Measurements from ENCODE around the gene KCNAB1. TPM values are rescaled to one million over a fixed set of nuclear protein-coding genes. Genes with fewer than 3 reads are reported as not detected.

The KCNAB1 gene
- polyA plus RNA-seq, 4 donors, result 1.0 to 3.9 TPM; not detected in 2

GRCh38 chr3:156395961-156396710 is 275.8 kb downstream of the KCNAB1 start:
- FAIRE-seq (no peak), DNase-seq (no peak)
- WGBS, 3 donors, result 67 to 73% (median 68%) methylated on average over 4 of the region's 4 CpGs
- Histone ChIP-seq H3K4me1 (ENCODE audit: control insufficient read depth in 3 of 3, insufficient read depth in 2 of 3, low read depth in 1 of 3, low read length in 2 of 3) (no peaks in the 10 kb centered on the region), H3K36me3 (ENCODE audit: control insufficient read depth in 3 of 3, insufficient read depth in 2 of 3, low read depth in 1 of 3, low read length in 3 of 3) (no peaks in the 10 kb centered on the region), H3K4me3 (ENCODE audit: low read depth in 1 of 3, low read length in 3 of 3) (no peak overlapping the region), H3K9me3 (ENCODE audit: control insufficient read depth in 2 of 2, insufficient read depth in 1 of 2, low read depth in 1 of 2, low read length in 1 of 2) (no peaks in the 10 kb centered on the region), H3K27ac (ENCODE audit: low read depth in 1 of 3, low read length in 2 of 3) (no peak overlapping the region), H3K27me3 (ENCODE audit: control insufficient read depth in 3 of 3, insufficient read depth in 3 of 3, low read length in 3 of 3) (peaks cover 0 to 4% (median 0%) of the 10 kb centered on the region in 3 donors)

- H3K4me1 ChIP-seq (ENCODE audit: control insufficient read depth in 3 of 3, insufficient read depth in 2 of 3, low read depth in 1 of 3, low read length in 2 of 3), result no peaks in the 10 kb centered on the region
- no peak overlapping the region for H3K4me3 ChIP-seq (ENCODE audit: low read depth in 1 of 3, low read length in 3 of 3)
- FAIRE-seq (no peak), DNase-seq (no peak)
- H3K27ac ChIP-seq (ENCODE audit: low read depth in 1 of 3, low read length in 2 of 3), result no peak overlapping the region
- no peaks in the 10 kb centered on the region for H3K36me3 ChIP-seq (ENCODE audit: control insufficient read depth in 3 of 3, insufficient read depth in 2 of 3, low read depth in 1 of 3, low read length in 3 of 3)
- H3K27me3 ChIP-seq (ENCODE audit: control insufficient read depth in 3 of 3, insufficient read depth in 3 of 3, low read length in 3 of 3), result peaks cover 0 to 4% (median 0%) of the 10 kb centered on the region in 3 donors
- H3K9me3 ChIP-seq (ENCODE audit: control insufficient read depth in 2 of 2, insufficient read depth in 1 of 2, low read depth in 1 of 2, low read length in 1 of 2), result no peaks in the 10 kb centered on the region
- WGBS, 3 donors, result 74 to 80% (median 79%) methylated on average over 4 of the region's 4 CpGs
These were observed 276.5 kb downstream of the KCNAB1 start for GRCh38 chr3:156396851-156397250.

- no peak overlapping the region for H3K27ac ChIP-seq (ENCODE audit: low read depth in 1 of 3, low read length in 2 of 3)
- H3K27me3 ChIP-seq (ENCODE audit: control insufficient read depth in 3 of 3, insufficient read depth in 3 of 3, low read length in 3 of 3), result peaks cover 0 to 4% (median 0%) of the 10 kb centered on the region in 3 donors
- DNase-seq (no peak), FAIRE-seq (no peak)
- no peaks in the 10 kb centered on the region for H3K36me3 ChIP-seq (ENCODE audit: control insufficient read depth in 3 of 3, insufficient read depth in 2 of 3, low read depth in 1 of 3, low read length in 3 of 3)
- no peak overlapping the region for H3K4me3 ChIP-seq (ENCODE audit: low read depth in 1 of 3, low read length in 3 of 3)
- no peaks in the 10 kb centered on the region for H3K4me1 ChIP-seq (ENCODE audit: control insufficient read depth in 3 of 3, insufficient read depth in 2 of 3, low read depth in 1 of 3, low read length in 2 of 3)
- H3K9me3 ChIP-seq (ENCODE audit: control insufficient read depth in 2 of 2, insufficient read depth in 1 of 2, low read depth in 1 of 2, low read length in 1 of 2), result no peaks in the 10 kb centered on the region
These were observed 277.2 kb downstream of the KCNAB1 start for GRCh38 chr3:156397534-156397933.

- FAIRE-seq (no peak), DNase-seq (no peak)
- Histone ChIP-seq H3K27ac (ENCODE audit: low read depth in 1 of 3, low read length in 2 of 3) (no peak overlapping the region), H3K4me3 (ENCODE audit: low read depth in 1 of 3, low read length in 3 of 3) (no peak overlapping the region), H3K9me3 (ENCODE audit: control insufficient read depth in 2 of 2, insufficient read depth in 1 of 2, low read depth in 1 of 2, low read length in 1 of 2) (no peaks in the 10 kb centered on the region), H3K4me1 (ENCODE audit: control insufficient read depth in 3 of 3, insufficient read depth in 2 of 3, low read depth in 1 of 3, low read length in 2 of 3) (no peaks in the 10 kb centered on the region), H3K36me3 (ENCODE audit: control insufficient read depth in 3 of 3, insufficient read depth in 2 of 3, low read depth in 1 of 3, low read length in 3 of 3) (no peaks in the 10 kb centered on the region), H3K27me3 (ENCODE audit: control insufficient read depth in 3 of 3, insufficient read depth in 3 of 3, low read length in 3 of 3) (no peaks in the 10 kb centered on the region)
- WGBS, 3 donors, result 68 to 82% (median 70%) methylated on average over 2 of the region's 2 CpGs
These were observed 279.7 kb downstream of the KCNAB1 start for GRCh38 chr3:156400062-156400461.

- no peaks in the 10 kb centered on the region for H3K4me1 ChIP-seq (ENCODE audit: control insufficient read depth in 3 of 3, insufficient read depth in 2 of 3, low read depth in 1 of 3, low read length in 2 of 3)
- H3K9me3 ChIP-seq (ENCODE audit: control insufficient read depth in 2 of 2, insufficient read depth in 1 of 2, low read depth in 1 of 2, low read length in 1 of 2), result no peaks in the 10 kb centered on the region
- FAIRE-seq (no peak), DNase-seq (no peak)
- no peaks in the 10 kb centered on the region for H3K27me3 ChIP-seq (ENCODE audit: control insufficient read depth in 3 of 3, insufficient read depth in 3 of 3, low read length in 3 of 3)
- 56 to 60% (median 56%) methylated on average over 1 of the region's 1 CpG for WGBS, 3 donors
- no peak overlapping the region for H3K27ac ChIP-seq (ENCODE audit: low read depth in 1 of 3, low read length in 2 of 3)
- H3K36me3 ChIP-seq (ENCODE audit: control insufficient read depth in 3 of 3, insufficient read depth in 2 of 3, low read depth in 1 of 3, low read length in 3 of 3), result no peaks in the 10 kb centered on the region
- H3K4me3 ChIP-seq (ENCODE audit: low read depth in 1 of 3, low read length in 3 of 3), result no peak overlapping the region
These were observed 280.4 kb downstream of the KCNAB1 start for GRCh38 chr3:156400735-156401134.

GRCh38 chr3:156404217-156404616 is 283.8 kb downstream of the KCNAB1 start:
- Histone ChIP-seq H3K27ac (ENCODE audit: low read depth in 1 of 3, low read length in 2 of 3) (no peak overlapping the region), H3K36me3 (ENCODE audit: control insufficient read depth in 3 of 3, insufficient read depth in 2 of 3, low read depth in 1 of 3, low read length in 3 of 3) (no peaks in the 10 kb centered on the region), H3K4me1 (ENCODE audit: control insufficient read depth in 3 of 3, insufficient read depth in 2 of 3, low read depth in 1 of 3, low read length in 2 of 3) (no peaks in the 10 kb centered on the region), H3K9me3 (ENCODE audit: control insufficient read depth in 2 of 2, insufficient read depth in 1 of 2, low read depth in 1 of 2, low read length in 1 of 2) (no peaks in the 10 kb centered on the region), H3K4me3 (ENCODE audit: low read depth in 1 of 3, low read length in 3 of 3) (no peak overlapping the region), H3K27me3 (ENCODE audit: control insufficient read depth in 3 of 3, insufficient read depth in 3 of 3, low read length in 3 of 3) (no peaks in the 10 kb centered on the region)
- FAIRE-seq, result no peak
- WGBS, 3 donors, result 24 to 47% (median 26%) methylated on average over 3 of the region's 3 CpGs
- DNase-seq, result no peak

- Histone ChIP-seq H3K4me3 (ENCODE audit: low read depth in 1 of 3, low read length in 3 of 3) (no peak overlapping the region), H3K27ac (ENCODE audit: low read depth in 1 of 3, low read length in 2 of 3) (no peak overlapping the region), H3K4me1 (ENCODE audit: control insufficient read depth in 3 of 3, insufficient read depth in 2 of 3, low read depth in 1 of 3, low read length in 2 of 3) (no peaks in the 10 kb centered on the region), H3K36me3 (ENCODE audit: control insufficient read depth in 3 of 3, insufficient read depth in 2 of 3, low read depth in 1 of 3, low read length in 3 of 3) (no peaks in the 10 kb centered on the region), H3K27me3 (ENCODE audit: control insufficient read depth in 3 of 3, insufficient read depth in 3 of 3, low read length in 3 of 3) (no peaks in the 10 kb centered on the region), H3K9me3 (ENCODE audit: control insufficient read depth in 2 of 2, insufficient read depth in 1 of 2, low read depth in 1 of 2, low read length in 1 of 2) (no peaks in the 10 kb centered on the region)
- FAIRE-seq (no peak), DNase-seq (no peak)
These were observed 286.0 kb downstream of the KCNAB1 start for GRCh38 chr3:156406393-156406792.

GRCh38 chr3:156407617-156408225 is 287.3 kb downstream of the KCNAB1 start:
- no peaks in the 10 kb centered on the region for H3K9me3 ChIP-seq (ENCODE audit: control insufficient read depth in 2 of 2, insufficient read depth in 1 of 2, low read depth in 1 of 2, low read length in 1 of 2)
- no peak for FAIRE-seq
- H3K27ac ChIP-seq (ENCODE audit: low read depth in 1 of 3, low read length in 2 of 3), result no peak overlapping the region
- H3K36me3 ChIP-seq (ENCODE audit: control insufficient read depth in 3 of 3, insufficient read depth in 2 of 3, low read depth in 1 of 3, low read length in 3 of 3), result no peaks in the 10 kb centered on the region
- no peak for DNase-seq
- no peaks in the 10 kb centered on the region for H3K27me3 ChIP-seq (ENCODE audit: control insufficient read depth in 3 of 3, insufficient read depth in 3 of 3, low read length in 3 of 3)
- H3K4me1 ChIP-seq (ENCODE audit: control insufficient read depth in 3 of 3, insufficient read depth in 2 of 3, low read depth in 1 of 3, low read length in 2 of 3), result no peaks in the 10 kb centered on the region
- WGBS, 3 donors, result 88 to 92% (median 89%) methylated on average over 11 of the region's 11 CpGs
- H3K4me3 ChIP-seq (ENCODE audit: low read depth in 1 of 3, low read length in 3 of 3), result no peak overlapping the region

GRCh38 chr3:156409694-156410093 is 289.3 kb downstream of the KCNAB1 start:
- Histone ChIP-seq H3K4me1 (ENCODE audit: control insufficient read depth in 3 of 3, insufficient read depth in 2 of 3, low read depth in 1 of 3, low read length in 2 of 3) (no peaks in the 10 kb centered on the region), H3K9me3 (ENCODE audit: control insufficient read depth in 2 of 2, insufficient read depth in 1 of 2, low read depth in 1 of 2, low read length in 1 of 2) (no peaks in the 10 kb centered on the region), H3K36me3 (ENCODE audit: control insufficient read depth in 3 of 3, insufficient read depth in 2 of 3, low read depth in 1 of 3, low read length in 3 of 3) (no peaks in the 10 kb centered on the region), H3K27ac (ENCODE audit: low read depth in 1 of 3, low read length in 2 of 3) (no peak overlapping the region), H3K4me3 (ENCODE audit: low read depth in 1 of 3, low read length in 3 of 3) (no peak overlapping the region), H3K27me3 (ENCODE audit: control insufficient read depth in 3 of 3, insufficient read depth in 3 of 3, low read length in 3 of 3) (no peaks in the 10 kb centered on the region)
- DNase-seq (no peak), FAIRE-seq (no peak)
- 53 to 66% (median 60%) methylated on average over 3 of the region's 3 CpGs for WGBS, 3 donors
